GM12878 (cell line): ENCODE measurements around the gene JPH4. TPM values are rescaled to one million over a fixed set of nuclear protein-coding genes. Genes with fewer than 3 reads are reported as not detected.

ENCODE experiments used
- ATAC-seq: fragments of 200-7000 bp; cut with Tn5 transposase; 3 replicates; pipeline ENCODE4 v1.9.1; 2020; ENCODE audit warnings: mild to moderate bottlenecking, moderate library complexity
- BruUV-seq: library from RNA; stranded (reverse); fragments of 400-500 nt; replicated peaks from 2 replicates; lab custom pipeline; 2021; lab: Mats Ljungman, UMichigan
- CTCF ChIA-PET: fragments of 300-600 bp; sonication (Branson Sonifier 250); formaldehyde crosslinking; extraction: SDS; loops from one replicate; lab custom pipeline; 2021; ENCODE audit warnings: inconsistent platforms; lab: Yijun Ruan, JAX
- POLR2A ChIA-PET: fragments of 350-600 bp; formaldehyde crosslinking; extraction: SDS; loops from one replicate; lab custom pipeline; 2021; ENCODE audit warnings: inconsistent platforms; lab: Charles Lee
- RAD21 ChIA-PET: fragments of 300-600 bp; sonication (Branson Sonifier 250); formaldehyde crosslinking; loops from one replicate; lab custom pipeline; 2023; ENCODE audit warnings: antibody characterized with exemption; ENCODE audit not compliant: unreplicated experiment; lab: Charles Lee
- SMC1A ChIA-PET: fragments of 300-600 bp; sonication (Branson Sonifier 250); formaldehyde crosslinking; loops from one replicate; lab custom pipeline; 2023; ENCODE audit not compliant: unreplicated experiment, uncharacterized antibody; lab: Charles Lee
- DNase-seq: peaks from one replicate; pipeline ENCODE4 v3.0.0-alpha.2; 2011; ENCODE audit warnings: low read depth, low spot score
- FAIRE-seq: peaks from 3 replicates; lab custom pipeline; 2011; peaks lifted over from hg19 to GRCh38; lab: Jason Lieb, UNC
- H2AFZ ChIP-seq: 2 replicates; pipeline ENCODE4 v1.6.0; 2011; ENCODE audit warnings: low read depth, low read length, control low read depth; ENCODE audit not compliant: control insufficient read depth
- H3K27ac ChIP-seq: 2 replicates; pipeline ENCODE4 v1.5.1; 2011; ENCODE audit warnings: control low read depth; ENCODE audit not compliant: control insufficient read depth, insufficient read depth
- H3K27me3 ChIP-seq, 2 experiments: replicated peaks in 1 of 2; 2 replicates each; pipeline versions ENCODE4 v1.6.0 to v1.6.1; 2011; ENCODE audit warnings: low read length in 1 of 2; ENCODE audit not compliant: control insufficient read depth in 2 of 2, insufficient read depth in 2 of 2
- H3K36me3 ChIP-seq, 2 experiments: 2 replicates each; pipeline ENCODE4 v1.5.1; 2011; ENCODE audit warnings: low read length in 1 of 2; ENCODE audit not compliant: control insufficient read depth in 2 of 2, insufficient read depth in 2 of 2
- H3K4me1 ChIP-seq: 2 replicates; pipeline ENCODE4 v1.6.1; 2011; ENCODE audit warnings: mild to moderate bottlenecking, low read length, moderate library complexity, mixed read lengths; ENCODE audit not compliant: control insufficient read depth, insufficient read depth
- H3K4me2 ChIP-seq: 2 replicates; pipeline ENCODE4 v1.6.0; 2011; ENCODE audit warnings: control low read depth; ENCODE audit not compliant: control insufficient read depth, insufficient read depth
- H3K4me3 ChIP-seq: fragments of 200-600 bp; sonication (generic); 2 replicates; pipeline ENCODE4 v1.5.1; 2016
- H3K79me2 ChIP-seq: 2 replicates; pipeline ENCODE4 v1.6.0; 2011; ENCODE audit warnings: low read length; ENCODE audit not compliant: control insufficient read depth, insufficient read depth
- H3K9ac ChIP-seq: 2 replicates; pipeline ENCODE4 v1.8.0; 2011; ENCODE audit warnings: low read length, control low read depth, mixed read lengths; ENCODE audit not compliant: control insufficient read depth, insufficient read depth
- H3K9me3 ChIP-seq: replicated peaks from 3 replicates; pipeline ENCODE4 v1.5.1; 2011; ENCODE audit warnings: mild to moderate bottlenecking, low read length; ENCODE audit not compliant: control insufficient read depth, insufficient read depth
- H4K20me1 ChIP-seq: 2 replicates; pipeline ENCODE4 v1.6.0; 2011; ENCODE audit not compliant: control insufficient read depth, insufficient read depth
- BMI1 ChIP-seq: fragments of 450-650 bp; IDR thresholded peaks from 2 replicates; pipeline ENCODE4 v1.6.1; 2016; ENCODE audit warnings: mild to moderate bottlenecking, moderate library complexity, borderline replicate concordance
- CBX5 ChIP-seq: sonication (generic); IDR thresholded peaks from 2 replicates; pipeline ENCODE4 v1.6.1; 2016; ENCODE audit warnings: low read depth, moderate library complexity, mild to moderate bottlenecking, inconsistent platforms
- E2F4 ChIP-seq: IDR thresholded peaks from 2 replicates; pipeline ENCODE4 v1.6.1; 2012; ENCODE audit warnings: low read depth, low read length, improper control_type of control experiment
- HSF1 ChIP-seq: fragments of 150-350 bp; IDR thresholded peaks from 2 replicates; pipeline ENCODE4 v1.6.1; 2014; ENCODE audit warnings: mild to moderate bottlenecking, low read depth, low read length
- IRF3 ChIP-seq: fragments of 450-650 bp; IDR thresholded peaks from 2 replicates; pipeline ENCODE4 v1.6.1; 2014; ENCODE audit warnings: mild to moderate bottlenecking
- JUND ChIP-seq: IDR thresholded peaks from 2 replicates; pipeline ENCODE4 v1.6.1; 2012; ENCODE audit warnings: low read depth, mild to moderate bottlenecking, low read length, improper control_type of control experiment, moderate library complexity
- MAX ChIP-seq: IDR thresholded peaks from 2 replicates; pipeline ENCODE4 v1.6.1; 2012; ENCODE audit warnings: low read depth, low read length, improper control_type of control experiment
- MLLT1 ChIP-seq: fragments of 450-650 bp; IDR thresholded peaks from 2 replicates; pipeline ENCODE4 v1.6.1; 2016; ENCODE audit warnings: mild to moderate bottlenecking
- NR2C1 ChIP-seq: fragments of 450-650 bp; IDR thresholded peaks from 2 replicates; pipeline ENCODE4 v1.6.1; 2017; ENCODE audit warnings: antibody characterized with exemption, mild to moderate bottlenecking, moderate library complexity
- NR2C2 ChIP-seq: IDR thresholded peaks from 2 replicates; pipeline ENCODE4 v1.6.1; 2011; ENCODE audit warnings: borderline replicate concordance, low read depth; ENCODE audit not compliant: control insufficient read depth, insufficient read length
- PAX5 ChIP-seq: IDR thresholded peaks from 2 replicates; pipeline ENCODE4 v1.6.1; 2011; ENCODE audit warnings: low read depth, low read length, borderline replicate concordance
- TCF3 ChIP-seq: IDR thresholded peaks from 2 replicates; pipeline ENCODE4 v1.6.1; 2012; ENCODE audit warnings: low read depth, mild to moderate bottlenecking, low read length, borderline replicate concordance; ENCODE audit not compliant: insufficient read depth
- USF1 ChIP-seq: IDR thresholded peaks from 2 replicates; pipeline ENCODE4 v1.6.1; 2011; ENCODE audit warnings: borderline replicate concordance, low read depth, mild to moderate bottlenecking, moderate library complexity, mixed read lengths, low read length; ENCODE audit not compliant: insufficient read depth; ENCODE audit errors: extremely low read length
- YBX1 ChIP-seq: fragments of 450-650 bp; IDR thresholded peaks from 2 replicates; pipeline ENCODE4 v1.6.1; 2016; ENCODE audit warnings: antibody characterized with exemption
- ZNF24 ChIP-seq: fragments of 450-650 bp; IDR thresholded peaks from 2 replicates; pipeline ENCODE4 v1.6.1; 2017; ENCODE audit warnings: antibody characterized with exemption, mild to moderate bottlenecking
- ZNF274 ChIP-seq: IDR thresholded peaks from one replicate; pipeline ENCODE4 v1.8.0; 2011; ENCODE audit not compliant: insufficient read length, insufficient read depth
- WGBS: methylation state at CpG from one replicate; pipeline ENCODE4 v1.1.6; 2016; ENCODE audit warnings: low lambda C conversion rate; ENCODE audit not compliant: insufficient replicate concordance, insufficient coverage; ENCODE audit errors: missing lambda C conversion rate; 5-methylcytosine and 5-hydroxymethylcytosine counted together
- in situ Hi-C: fragments of 300-500 bp; cut with MboI; formaldehyde crosslinking; loops from 9 replicates; pipeline ENCODE4 v1.14.3; 2018; ENCODE audit warnings: mixed read lengths
- intact Hi-C: fragments of 100-400 bp; cut with micrococcal nuclease; formaldehyde crosslinking; loops from one replicate; pipeline ENCODE4 v1.14.2; 2022; ENCODE audit not compliant: unreplicated experiment
- polyA plus RNA-seq, 11 experiments: library from polyadenylated mRNA; depleted of rRNA in 4 of 11; unstranded in 6 of 11; stranded (reverse) in 5 of 11; fragments of >200 nt; fragmentation: Nextera tagmentation in 4 of 11; fragmentation: Illumina TruSeq in 1 of 11; extraction: Ambion mirVana in 4 of 11; extraction: Trizol in 1 of 11; gene quantifications; 1 replicate in 1 of 11; 2 replicates in 10 of 11; pipeline versions ENCODE4 v1.2.1 to v1.2.3, GENCODE V29; 2011 to 2016; ENCODE audit warnings: inconsistent platforms in 2 of 11, missing spikeins in 2 of 11, low read depth in 1 of 11
- total RNA-seq, 4 experiments: library from RNA; depleted of rRNA in 3 of 4; stranded (reverse); fragments of >200 nt in 3 of 4; fragmentation: Illumina TruSeq in 1 of 4; extraction: Trizol in 1 of 4; gene quantifications; 2 replicates each; pipeline versions ENCODE4 v1.2.1 to v1.2.3, GENCODE V29; 2013 to 2021

JPH4 gene
- total and polyA plus RNA-seq, 10 of the 15 experiments (the other 5 are each of a cell fraction or from before 2014, with no cell fraction given), result 0.48 to 10.3 (median 3.8) TPM

- no peaks in the 10 kb centered on the region for H3K9me3 ChIP-seq
- SMC1A ChIA-PET, result interaction anchor here (0.6 to 1.0 kb wide), 2 partner anchors 14 to 18 kb away, joined by 3 read pairs; partner anchors contain the start of gene DHRS2
- H4K20me1 ChIP-seq, result no peaks in the 10 kb centered on the region
- CTCF ChIA-PET, result interaction anchor here (2.8 kb wide), 1 partner anchor 14 kb away, joined by 15 read pairs; no protein-coding TSS in a partner anchor
- in situ Hi-C loops (no loop called here), intact Hi-C loops (no loop called here)
- H3K4me3 ChIP-seq, result no peak overlapping the region
- POLR2A ChIA-PET, result no interaction called here
- FAIRE-seq, result no peak
- no peak for DNase-seq
- H3K79me2 ChIP-seq, result no peaks in the 10 kb centered on the region
- 69% methylated on average over 2 of the region's 2 CpGs for WGBS
- ATAC-seq, result no peak
- no peak for TF ChIP-seq JUND
- TF ChIP-seq NR2C2, result no peak
- TF ChIP-seq NR2C1, result no peak
- TF ChIP-seq BMI1, result no peak
- no peak for TF ChIP-seq CBX5
- no peak for TF ChIP-seq E2F4
- TF ChIP-seq ZNF274, result no peak
- no peak for TF ChIP-seq PAX5
- no peak for TF ChIP-seq ZNF24
- no peak for TF ChIP-seq TCF3
- TF ChIP-seq HSF1, result no peak
- TF ChIP-seq YBX1, result no peak
- TF ChIP-seq MAX, result no peak
- no peak for TF ChIP-seq IRF3
- TF ChIP-seq MLLT1, result no peak
- TF ChIP-seq USF1, result no peak
- H3K27me3 ChIP-seq, result no peaks in the 10 kb centered on the region
- no peak overlapping the region for H3K9ac ChIP-seq
- RAD21 ChIA-PET, result interaction anchor here (1.4 kb wide), 1 partner anchor 29 kb away, joined by 4 read pairs; no protein-coding TSS in a partner anchor
- BruUV-seq, result no TSS peak
- H3K4me1 ChIP-seq, result no peaks in the 10 kb centered on the region
- no peak overlapping the region for H3K27ac ChIP-seq
- no peak overlapping the region for H2AFZ ChIP-seq
- H3K4me2 ChIP-seq, result no peak overlapping the region
- no peaks in the 10 kb centered on the region for H3K36me3 ChIP-seq
Measured at GRCh38 chr14:23618415-23618988, 39.9 kb upstream of the JPH4 start.
